Suprapubic skin (tissue), 4 donors: ENCODE results near the gene CDH22. TPM values are rescaled to one million over a fixed set of nuclear protein-coding genes. Genes with fewer than 3 reads are reported as not detected.

Source experiments
- DNase-seq, 2 donors: peaks; one replicate each; pipeline ENCODE4 v3.0.0-alpha.2; 2019; ENCODE audit warnings: low spot score in 2 of 2
- H3K27ac ChIP-seq: fragments of 200-600 bp; sonication (generic); one replicate; pipeline ENCODE4 v1.5.1; 2019
- H3K27me3 ChIP-seq: fragments of 200-600 bp; sonication (generic); one replicate; pipeline ENCODE4 v1.5.1; 2019
- H3K36me3 ChIP-seq: fragments of 200-600 bp; sonication (generic); one replicate; pipeline ENCODE4 v1.5.1; 2019
- H3K4me1 ChIP-seq: fragments of 200-600 bp; sonication (generic); one replicate; pipeline ENCODE4 v1.5.1; 2019
- H3K4me3 ChIP-seq: fragments of 200-600 bp; sonication (generic); one replicate; pipeline ENCODE4 v1.5.1; 2019; ENCODE audit warnings: mild to moderate bottlenecking
- H3K9me3 ChIP-seq: fragments of 200-600 bp; sonication (generic); one replicate; pipeline ENCODE4 v1.5.1; 2019
- CTCF ChIP-seq, 2 donors: fragments of 200-600 bp in 1 of 2; fragments of 450-650 bp in 1 of 2; sonication (generic) in 1 of 2; IDR thresholded peaks; one replicate each; pipeline ENCODE4 v1.5.1; 2016 to 2019; ENCODE audit warnings: antibody characterized with exemption in 2 of 2, mild to moderate bottlenecking in 1 of 2, moderate library complexity in 1 of 2
- EP300 ChIP-seq: sonication (generic); formaldehyde crosslinking; IDR thresholded peaks from one replicate; pipeline ENCODE4 v1.6.1; 2017; ENCODE audit warnings: antibody characterized with exemption
- POLR2A ChIP-seq, 2 donors: fragments of 450-650 bp; IDR thresholded peaks; one replicate each; pipeline ENCODE4 v1.6.1; 2017; ENCODE audit warnings: antibody characterized with exemption in 2 of 2, mild to moderate bottlenecking in 2 of 2, moderate library complexity in 2 of 2
- POLR2AphosphoS5 ChIP-seq, 3 donors: sonication (generic); formaldehyde crosslinking; IDR thresholded peaks; one replicate each; pipeline ENCODE4 v1.6.1; 2017; ENCODE audit warnings: antibody characterized with exemption in 3 of 3
- WGBS: methylation state at CpG from one replicate; pipeline ENCODE4 v1.1.5; 2018; 5-methylcytosine and 5-hydroxymethylcytosine counted together
- total RNA-seq, 4 donors: library from RNA; depleted of rRNA; stranded (reverse); fragments of >200 nt; gene quantifications; one replicate each; pipeline ENCODE4 v1.1.0, GENCODE V29; 2016

CDH22 gene
- total RNA-seq, 4 donors from 2014 or later = 2.6 to 5.1 (median 3.3) TPM

GRCh38 chr20:46312075-46312944, 4.0 kb upstream of the CDH22 start:
- no peak overlapping the region for H3K27ac ChIP-seq
- under 1% methylated on average over 15 of the region's 47 CpGs for WGBS
- H3K9me3 ChIP-seq = no peaks in the 10 kb centered on the region
- DNase-seq = no peak
- H3K4me3 ChIP-seq = no peak overlapping the region
- TF ChIP-seq POLR2AphosphoS5 (IDR thresholded peaks at IDR 0.05) (no peak), POLR2A (IDR thresholded peaks at IDR 0.05) (no peak), EP300 (no peak), CTCF (IDR thresholded peaks at IDR 0.05) (no peak)
- H3K27me3 ChIP-seq = peaks cover 82% of the 10 kb centered on the region
- peaks cover 45% of the 10 kb centered on the region for H3K4me1 ChIP-seq
- no peaks in the 10 kb centered on the region for H3K36me3 ChIP-seq

- no peaks in the 10 kb centered on the region for H3K36me3 ChIP-seq
- no peak for DNase-seq
- H3K4me3 ChIP-seq = no peak overlapping the region
- 6% methylated on average over 5 of the region's 5 CpGs for WGBS
- H3K4me1 ChIP-seq = peaks cover 51% of the 10 kb centered on the region
- no peak overlapping the region for H3K27ac ChIP-seq
- peaks cover 82% of the 10 kb centered on the region for H3K27me3 ChIP-seq
- no peaks in the 10 kb centered on the region for H3K9me3 ChIP-seq
- TF ChIP-seq POLR2A (IDR thresholded peaks at IDR 0.05) (no peak), EP300 (no peak), POLR2AphosphoS5 (IDR thresholded peaks at IDR 0.05) (no peak), CTCF (IDR thresholded peaks at IDR 0.05) (no peak)
Observed at GRCh38 chr20:46311719-46312074, 3.4 kb upstream of the CDH22 start.

GRCh38 chr20:46311039-46311650, 2.8 kb upstream of the CDH22 start:
- Histone ChIP-seq H3K9me3 (no peaks in the 10 kb centered on the region), H3K4me1 (peaks cover 55% of the 10 kb centered on the region), H3K4me3 (no peak overlapping the region), H3K27me3 (peaks cover 82% of the 10 kb centered on the region), H3K27ac (no peak overlapping the region), H3K36me3 (no peaks in the 10 kb centered on the region)
- DNase-seq = no peak
- 18% methylated on average over 5 of the region's 5 CpGs for WGBS
- TF ChIP-seq POLR2A (IDR thresholded peaks at IDR 0.05) (no peak), POLR2AphosphoS5 (IDR thresholded peaks at IDR 0.05) (no peak), CTCF (IDR thresholded peaks at IDR 0.05) (no peak)

- TF ChIP-seq POLR2AphosphoS5 (IDR thresholded peaks at IDR 0.05) (no peak), POLR2A (IDR thresholded peaks at IDR 0.05) (no peak)
- no peak for DNase-seq
- no peak overlapping the region for H3K27ac ChIP-seq
- H3K4me3 ChIP-seq = no peak overlapping the region
- peaks cover 84% of the 10 kb centered on the region for H3K27me3 ChIP-seq
- no peaks in the 10 kb centered on the region for H3K9me3 ChIP-seq
- 56% methylated on average over 2 of the region's 2 CpGs for WGBS
- H3K36me3 ChIP-seq = no peaks in the 10 kb centered on the region
- peaks cover 51% of the 10 kb centered on the region for H3K4me1 ChIP-seq
Observed at GRCh38 chr20:46309945-46310344, 1.6 kb upstream of the CDH22 start.

- Histone ChIP-seq H3K27me3 (peaks cover 83% of the 10 kb centered on the region), H3K9me3 (no peaks in the 10 kb centered on the region), H3K27ac (no peak overlapping the region), H3K36me3 (no peaks in the 10 kb centered on the region), H3K4me3 (peak overlapping the region; percentile 59), H3K4me1 (peaks cover 48% of the 10 kb centered on the region)
- DNase-seq = no peak
- WGBS = no CpG with 5 or more reads among the region's 35 CpGs
- TF ChIP-seq EP300 (no peak), POLR2A (IDR thresholded peaks at IDR 0.05) (no peak), CTCF (IDR thresholded peaks at IDR 0.05) (no peak), POLR2AphosphoS5 (IDR thresholded peaks at IDR 0.05) (no peak)
Observed at GRCh38 chr20:46307999-46308257, 370 bp downstream of the CDH22 start.
